Liver (tissue), 3 donors: ENCODE results near the gene TSEN34.

ENCODE experiments used
- TAF1 ChIP-seq: conservative IDR thresholded peaks from 2 replicates; pipeline ENCODE4 v1.6.1; 2016; ENCODE audit warnings: antibody characterized with exemption, mild to moderate bottlenecking
- YY1 ChIP-seq: IDR thresholded peaks from 2 replicates; pipeline ENCODE4 v1.6.1; 2016; ENCODE audit warnings: antibody characterized with exemption, mild to moderate bottlenecking
- TF ChIP-seq, protein P1 (sequence below): fragments of 150-350 bp; IDR thresholded peaks from 2 replicates; pipeline ENCODE4 v1.5.1; 2017; ENCODE audit warnings: improper control_type of control experiment, low read depth, low read length; ENCODE audit not compliant: missing input control
- TF ChIP-seq, protein P2 (sequence below): IDR thresholded peaks from 2 replicates; pipeline ENCODE4 v1.6.1; 2016; ENCODE audit warnings: antibody characterized with exemption
- TF ChIP-seq, protein P3 (sequence below): IDR thresholded peaks from 2 replicates; pipeline ENCODE4 v1.6.1; 2016; ENCODE audit warnings: antibody characterized with exemption
- TF ChIP-seq, protein P4 (sequence below): IDR thresholded peaks from 2 replicates; pipeline ENCODE4 v1.6.1; 2016; ENCODE audit warnings: antibody characterized with exemption, mild to moderate bottlenecking
- donor health status: healthy.
- donor health status: healthy.

DNA sequence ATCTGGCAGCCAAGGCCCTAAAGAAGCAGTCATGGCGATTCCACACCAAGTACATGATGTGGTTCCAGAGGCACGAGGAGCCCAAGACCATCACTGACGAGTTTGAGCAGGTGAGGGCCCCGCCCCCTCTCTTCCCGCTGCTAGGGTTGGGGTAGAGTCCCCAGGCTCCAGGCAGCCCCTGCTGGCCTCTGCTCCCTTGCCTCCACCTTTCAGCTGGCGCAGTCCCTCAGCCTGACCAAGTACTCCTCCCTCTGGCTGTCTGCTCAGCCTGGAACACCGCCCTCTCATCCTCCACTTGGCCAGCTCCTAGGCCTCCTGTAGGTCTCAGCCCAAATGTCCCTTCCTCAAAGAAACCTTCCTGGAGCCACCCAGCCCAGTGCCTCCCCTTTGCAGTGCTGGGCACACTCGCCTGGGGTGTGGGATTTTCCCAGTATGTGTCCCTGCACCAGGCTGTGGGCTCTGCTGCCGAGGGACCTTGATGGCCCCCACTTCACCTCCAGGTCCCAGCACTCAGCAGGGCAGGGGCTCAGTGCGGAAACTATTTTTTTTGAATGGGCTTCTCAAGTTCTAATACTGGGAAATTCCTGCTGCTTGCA lies 37.3 kb upstream of the TSEN34 start:
- TF ChIP-seq, protein P1, sequence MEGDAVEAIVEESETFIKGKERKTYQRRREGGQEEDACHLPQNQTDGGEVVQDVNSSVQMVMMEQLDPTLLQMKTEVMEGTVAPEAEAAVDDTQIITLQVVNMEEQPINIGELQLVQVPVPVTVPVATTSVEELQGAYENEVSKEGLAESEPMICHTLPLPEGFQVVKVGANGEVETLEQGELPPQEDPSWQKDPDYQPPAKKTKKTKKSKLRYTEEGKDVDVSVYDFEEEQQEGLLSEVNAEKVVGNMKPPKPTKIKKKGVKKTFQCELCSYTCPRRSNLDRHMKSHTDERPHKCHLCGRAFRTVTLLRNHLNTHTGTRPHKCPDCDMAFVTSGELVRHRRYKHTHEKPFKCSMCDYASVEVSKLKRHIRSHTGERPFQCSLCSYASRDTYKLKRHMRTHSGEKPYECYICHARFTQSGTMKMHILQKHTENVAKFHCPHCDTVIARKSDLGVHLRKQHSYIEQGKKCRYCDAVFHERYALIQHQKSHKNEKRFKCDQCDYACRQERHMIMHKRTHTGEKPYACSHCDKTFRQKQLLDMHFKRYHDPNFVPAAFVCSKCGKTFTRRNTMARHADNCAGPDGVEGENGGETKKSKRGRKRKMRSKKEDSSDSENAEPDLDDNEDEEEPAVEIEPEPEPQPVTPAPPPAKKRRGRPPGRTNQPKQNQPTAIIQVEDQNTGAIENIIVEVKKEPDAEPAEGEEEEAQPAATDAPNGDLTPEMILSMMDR: no peak
- TF ChIP-seq TAF1: no peak
- TF ChIP-seq, protein P2, sequence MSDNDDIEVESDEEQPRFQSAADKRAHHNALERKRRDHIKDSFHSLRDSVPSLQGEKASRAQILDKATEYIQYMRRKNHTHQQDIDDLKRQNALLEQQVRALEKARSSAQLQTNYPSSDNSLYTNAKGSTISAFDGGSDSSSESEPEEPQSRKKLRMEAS: no peak
- TF ChIP-seq, protein P3, sequence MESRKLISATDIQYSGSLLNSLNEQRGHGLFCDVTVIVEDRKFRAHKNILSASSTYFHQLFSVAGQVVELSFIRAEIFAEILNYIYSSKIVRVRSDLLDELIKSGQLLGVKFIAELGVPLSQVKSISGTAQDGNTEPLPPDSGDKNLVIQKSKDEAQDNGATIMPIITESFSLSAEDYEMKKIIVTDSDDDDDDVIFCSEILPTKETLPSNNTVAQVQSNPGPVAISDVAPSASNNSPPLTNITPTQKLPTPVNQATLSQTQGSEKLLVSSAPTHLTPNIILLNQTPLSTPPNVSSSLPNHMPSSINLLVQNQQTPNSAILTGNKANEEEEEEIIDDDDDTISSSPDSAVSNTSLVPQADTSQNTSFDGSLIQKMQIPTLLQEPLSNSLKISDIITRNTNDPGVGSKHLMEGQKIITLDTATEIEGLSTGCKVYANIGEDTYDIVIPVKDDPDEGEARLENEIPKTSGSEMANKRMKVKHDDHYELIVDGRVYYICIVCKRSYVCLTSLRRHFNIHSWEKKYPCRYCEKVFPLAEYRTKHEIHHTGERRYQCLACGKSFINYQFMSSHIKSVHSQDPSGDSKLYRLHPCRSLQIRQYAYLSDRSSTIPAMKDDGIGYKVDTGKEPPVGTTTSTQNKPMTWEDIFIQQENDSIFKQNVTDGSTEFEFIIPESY: no peak
- TF ChIP-seq, protein P4, sequence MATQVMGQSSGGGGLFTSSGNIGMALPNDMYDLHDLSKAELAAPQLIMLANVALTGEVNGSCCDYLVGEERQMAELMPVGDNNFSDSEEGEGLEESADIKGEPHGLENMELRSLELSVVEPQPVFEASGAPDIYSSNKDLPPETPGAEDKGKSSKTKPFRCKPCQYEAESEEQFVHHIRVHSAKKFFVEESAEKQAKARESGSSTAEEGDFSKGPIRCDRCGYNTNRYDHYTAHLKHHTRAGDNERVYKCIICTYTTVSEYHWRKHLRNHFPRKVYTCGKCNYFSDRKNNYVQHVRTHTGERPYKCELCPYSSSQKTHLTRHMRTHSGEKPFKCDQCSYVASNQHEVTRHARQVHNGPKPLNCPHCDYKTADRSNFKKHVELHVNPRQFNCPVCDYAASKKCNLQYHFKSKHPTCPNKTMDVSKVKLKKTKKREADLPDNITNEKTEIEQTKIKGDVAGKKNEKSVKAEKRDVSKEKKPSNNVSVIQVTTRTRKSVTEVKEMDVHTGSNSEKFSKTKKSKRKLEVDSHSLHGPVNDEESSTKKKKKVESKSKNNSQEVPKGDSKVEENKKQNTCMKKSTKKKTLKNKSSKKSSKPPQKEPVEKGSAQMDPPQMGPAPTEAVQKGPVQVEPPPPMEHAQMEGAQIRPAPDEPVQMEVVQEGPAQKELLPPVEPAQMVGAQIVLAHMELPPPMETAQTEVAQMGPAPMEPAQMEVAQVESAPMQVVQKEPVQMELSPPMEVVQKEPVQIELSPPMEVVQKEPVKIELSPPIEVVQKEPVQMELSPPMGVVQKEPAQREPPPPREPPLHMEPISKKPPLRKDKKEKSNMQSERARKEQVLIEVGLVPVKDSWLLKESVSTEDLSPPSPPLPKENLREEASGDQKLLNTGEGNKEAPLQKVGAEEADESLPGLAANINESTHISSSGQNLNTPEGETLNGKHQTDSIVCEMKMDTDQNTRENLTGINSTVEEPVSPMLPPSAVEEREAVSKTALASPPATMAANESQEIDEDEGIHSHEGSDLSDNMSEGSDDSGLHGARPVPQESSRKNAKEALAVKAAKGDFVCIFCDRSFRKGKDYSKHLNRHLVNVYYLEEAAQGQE: no peak
- no peak for TF ChIP-seq YY1
